ENCODE results near the gene SS18L1.

- TF ChIP-seq, protein P1, sequence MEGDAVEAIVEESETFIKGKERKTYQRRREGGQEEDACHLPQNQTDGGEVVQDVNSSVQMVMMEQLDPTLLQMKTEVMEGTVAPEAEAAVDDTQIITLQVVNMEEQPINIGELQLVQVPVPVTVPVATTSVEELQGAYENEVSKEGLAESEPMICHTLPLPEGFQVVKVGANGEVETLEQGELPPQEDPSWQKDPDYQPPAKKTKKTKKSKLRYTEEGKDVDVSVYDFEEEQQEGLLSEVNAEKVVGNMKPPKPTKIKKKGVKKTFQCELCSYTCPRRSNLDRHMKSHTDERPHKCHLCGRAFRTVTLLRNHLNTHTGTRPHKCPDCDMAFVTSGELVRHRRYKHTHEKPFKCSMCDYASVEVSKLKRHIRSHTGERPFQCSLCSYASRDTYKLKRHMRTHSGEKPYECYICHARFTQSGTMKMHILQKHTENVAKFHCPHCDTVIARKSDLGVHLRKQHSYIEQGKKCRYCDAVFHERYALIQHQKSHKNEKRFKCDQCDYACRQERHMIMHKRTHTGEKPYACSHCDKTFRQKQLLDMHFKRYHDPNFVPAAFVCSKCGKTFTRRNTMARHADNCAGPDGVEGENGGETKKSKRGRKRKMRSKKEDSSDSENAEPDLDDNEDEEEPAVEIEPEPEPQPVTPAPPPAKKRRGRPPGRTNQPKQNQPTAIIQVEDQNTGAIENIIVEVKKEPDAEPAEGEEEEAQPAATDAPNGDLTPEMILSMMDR (IDR thresholded peaks at IDR 0.05) = no peak
- TF ChIP-seq POLR2A (IDR thresholded peaks at IDR 0.05) (no peak), EP300 (IDR thresholded peaks at IDR 0.05) (no peak), POLR2AphosphoS5 (IDR thresholded peaks at IDR 0.05) (no peak)
These were observed 31.2 kb upstream of the SS18L1 start for GRCh38 chr20:62112368-62112767.
